ENCODE measurements around the gene MARF1. TPM values are rescaled to one million over a fixed set of nuclear protein-coding genes. Genes with fewer than 3 reads are reported as not detected.
"Not testable (repeated sequence)": the region's sequence is repeated elsewhere in the genome, so short reads cannot be mapped to it uniquely, and the experiment has no call there.

The MARF1 gene
- total and polyA plus RNA-seq, 9 of the 15 experiments (the other 6 are each of a cell fraction or from before 2014, with no cell fraction given): 4.7 to 33.2 (median 11.7) TPM

GRCh38 chr16:15573896-15574613, 68.9 kb downstream of the MARF1 start (continued):
- TF ChIP-seq RFX7 (CRISPR knock-in tag; IDR thresholded peaks at IDR 0.05) (0 out of 2 replicates have a peak, but pooled peaks have one; percentile 47), KLF1 (tag; IDR thresholded peaks at IDR 0.05) (0 out of 2 replicates have a peak, but pooled peaks have one; percentile 60), ATF1 (tag; IDR thresholded peaks at IDR 0.05) (peak; percentile 46; the same call in 1 of the 2 replicates), ZNF740 (tag; IDR thresholded peaks at IDR 0.05) (peak in 1 of 2 experiments; percentile 89; a peak in 2 of 4 replicates), MTA3 (IDR thresholded peaks at IDR 0.05; ENCODE audit: borderline replicate concordance) (peak; percentile 85), MXD1 (CRISPR knock-in tag; IDR thresholded peaks at IDR 0.05; ENCODE audit: borderline replicate concordance, poor library complexity, severe bottlenecking) (peak; percentile 21), CREB5 (CRISPR knock-in tag; IDR thresholded peaks at IDR 0.05) (peak; percentile 94), ZNF134 (CRISPR knock-in tag; conservative IDR thresholded peaks at IDR 0.05) (peak; percentile 71), L3MBTL2 (IDR thresholded peaks at IDR 0.05) (peak; percentile 92), ZKSCAN3 (CRISPR knock-in tag; IDR thresholded peaks at IDR 0.05) (peak; percentile 47; the same call in 1 of the 2 replicates), CHD2 (IDR thresholded peaks at IDR 0.05; ENCODE audit: low read depth, low read length) (peak; percentile 94), ZNF239 (CRISPR knock-in tag; IDR thresholded peaks at IDR 0.05) (peak; percentile 89), PYGO2 (tag; IDR thresholded peaks at IDR 0.05) (peak; percentile 95), RNF2 (IDR thresholded peaks at IDR 0.05) (peak; percentile 75), SUPT5H (IDR thresholded peaks at IDR 0.05) (peak; percentile 90), NONO (IDR thresholded peaks at IDR 0.05; ENCODE audit: low read depth in 2 of 2, low read length in 1 of 2) (peak in 1 of 2 experiments; percentile 75; a peak in 2 of 4 replicates), PML (IDR thresholded peaks at IDR 0.05; ENCODE audit: low read length) (peak; percentile 79), CBX1 (IDR thresholded peaks at IDR 0.05; ENCODE audit: low read depth) (peak; percentile 59; the same call in 1 of the 2 replicates), CTBP1 (IDR thresholded peaks at IDR 0.05; ENCODE audit: borderline replicate concordance) (peak; percentile 57; the same call in 1 of the 2 replicates), ZNF41 (CRISPR knock-in tag; conservative IDR thresholded peaks at IDR 0.05) (peak; percentile 89), CEBPG (tag; conservative IDR thresholded peaks at IDR 0.05 in 1 of 2, IDR thresholded peaks at IDR 0.05 in 1 of 2) (0 out of 4 replicates have a peak, but pooled peaks of 1 of the 2 experiments have one; percentile 9), ESRRA (IDR thresholded peaks at IDR 0.05; ENCODE audit: borderline replicate concordance, low read depth) (peak; percentile 85), HDAC1 (IDR thresholded peaks at IDR 0.05) (peak in 1 of 2 experiments; percentile 43; a peak in 1 of 4 replicates), MAX (CRISPR knock-in tag; IDR thresholded peaks at IDR 0.05) (peak; percentile 63)
- not testable (repeated sequence) for TF ChIP-seq ATF1, ZNF740, CEBPG (CRISPR knock-in tag; IDR thresholded peaks at IDR 0.05)
